Mononuclear cell (primary cell): ENCODE data around the gene IFT80. TPM values are rescaled to one million over a fixed set of nuclear protein-coding genes. Genes with fewer than 3 reads are reported as not detected.
"Not testable (repeated sequence)": the region's sequence is repeated elsewhere in the genome, so short reads cannot be mapped to it uniquely, and the experiment has no call there.

Experiments used
- H3K27me3 ChIP-seq: 2 replicates; pipeline ENCODE4 v1.6.0; 2011; ENCODE audit warnings: low read length, control low read depth; ENCODE audit not compliant: insufficient read depth
- H3K4me1 ChIP-seq: 2 replicates; pipeline ENCODE4 v1.5.1; 2011; ENCODE audit warnings: mild to moderate bottlenecking, low read length, control low read depth; ENCODE audit not compliant: insufficient read depth
- H3K4me3 ChIP-seq: 2 replicates; pipeline ENCODE4 v1.5.1; 2011; ENCODE audit warnings: mild to moderate bottlenecking, low read length, moderate library complexity
- H3K9me3 ChIP-seq: 2 replicates; pipeline ENCODE4 v1.5.1; 2011; ENCODE audit warnings: low read depth, mild to moderate bottlenecking, control low read depth, low read length
- total RNA-seq: library from RNA; depleted of rRNA; stranded (reverse); fragments of >200 nt; gene quantifications from one replicate; pipeline ENCODE4 v1.2.3, GENCODE V29; 2012

Gene IFT80
- total RNA-seq, 1 donor = 17.6 TPM

GRCh38 chr3:160287666-160288065, 111.4 kb downstream of the IFT80 start:
- H3K9me3 ChIP-seq = no peaks in the 10 kb centered on the region

GRCh38 chr3:160286231-160286630, 112.8 kb downstream of the IFT80 start:
- Histone ChIP-seq H3K4me1 (no peaks in the 10 kb centered on the region), H3K9me3 (no peaks in the 10 kb centered on the region), H3K4me3 (no peak overlapping the region), H3K27me3 (no peaks in the 10 kb centered on the region)

More at GRCh38 chr3:160287666-160288065, 111.4 kb downstream of the IFT80 start:
- Histone ChIP-seq H3K4me3 (no peak overlapping the region), H3K27me3 (no peaks in the 10 kb centered on the region), H3K4me1 (no peaks in the 10 kb centered on the region)

- Histone ChIP-seq H3K4me3 (no peak overlapping the region), H3K27me3 (no peaks in the 10 kb centered on the region), H3K4me1 (no peaks in the 10 kb centered on the region), H3K9me3 (no peaks in the 10 kb centered on the region)
Measured at GRCh38 chr3:160280836-160281235, 118.2 kb downstream of the IFT80 start.

DNA sequence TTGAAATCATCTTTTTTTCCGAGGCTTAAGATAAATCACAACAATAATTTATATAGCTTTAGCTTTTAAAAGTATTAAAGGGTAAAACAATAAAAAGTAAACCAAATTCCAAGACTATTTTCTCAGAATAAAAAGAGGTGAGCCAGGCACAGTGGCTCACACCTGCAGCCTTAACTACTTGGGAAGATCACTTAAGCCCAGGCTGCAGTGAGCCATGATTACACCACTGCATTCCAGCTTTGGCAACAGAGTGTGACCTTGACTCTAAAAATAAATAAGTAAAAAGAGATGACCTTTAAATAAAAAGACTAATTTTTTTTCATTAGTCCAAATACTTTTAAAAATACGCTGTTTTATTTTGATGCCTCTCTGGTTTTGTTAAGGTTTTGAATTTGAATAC, 119.4 kb downstream of the IFT80 start:
- no peak overlapping the region for H3K4me3 ChIP-seq
- no peaks in the 10 kb centered on the region for H3K4me1 ChIP-seq
- no peaks in the 10 kb centered on the region for H3K27me3 ChIP-seq
- H3K9me3 ChIP-seq = no peaks in the 10 kb centered on the region

GRCh38 chr3:160278210-160278609, 120.8 kb downstream of the IFT80 start:
- Histone ChIP-seq H3K9me3 (no peaks in the 10 kb centered on the region), H3K4me1 (no peaks in the 10 kb centered on the region), H3K4me3 (no peak overlapping the region), H3K27me3 (no peaks in the 10 kb centered on the region)

DNA sequence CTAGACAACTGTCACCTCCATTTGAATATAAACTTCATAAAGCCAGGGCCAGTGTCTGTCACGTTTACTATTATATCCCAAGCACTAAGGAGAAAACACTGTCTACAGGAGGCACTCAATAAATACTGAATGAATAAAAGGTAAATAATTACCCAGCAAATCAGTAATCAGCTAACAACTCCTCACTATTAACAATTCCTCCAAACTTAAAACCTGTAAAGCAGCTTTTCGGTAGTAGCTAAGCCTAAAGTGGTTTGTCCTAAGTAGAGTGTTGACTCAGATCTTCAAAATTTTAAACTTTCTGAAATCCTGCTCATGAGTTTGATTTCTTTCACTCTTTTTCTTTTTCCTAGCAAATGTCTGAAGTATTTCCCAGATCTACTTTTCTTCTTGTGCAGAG, 133.9 kb downstream of the IFT80 start:
- no peaks in the 10 kb centered on the region for H3K4me1 ChIP-seq
- no peaks in the 10 kb centered on the region for H3K27me3 ChIP-seq
- H3K9me3 ChIP-seq = no peaks in the 10 kb centered on the region

GRCh38 chr3:160260587-160261270, 138.3 kb downstream of the IFT80 start:
- Histone ChIP-seq H3K4me1 (no peaks in the 10 kb centered on the region), H3K27me3 (no peaks in the 10 kb centered on the region), H3K9me3 (no peaks in the 10 kb centered on the region), H3K4me3 (no peak overlapping the region)

More for the DNA sequence above, 133.9 kb downstream of the IFT80 start:
- no peak overlapping the region for H3K4me3 ChIP-seq

GRCh38 chr3:160259589-160259988, 139.4 kb downstream of the IFT80 start:
- no peaks in the 10 kb centered on the region for H3K27me3 ChIP-seq
- H3K9me3 ChIP-seq = no peaks in the 10 kb centered on the region
- H3K4me3 ChIP-seq = no peak overlapping the region
- no peaks in the 10 kb centered on the region for H3K4me1 ChIP-seq

- no peaks in the 10 kb centered on the region for H3K27me3 ChIP-seq
- H3K4me3 ChIP-seq = no peak overlapping the region
- no peaks in the 10 kb centered on the region for H3K4me1 ChIP-seq
- no peaks in the 10 kb centered on the region for H3K9me3 ChIP-seq
Measured at GRCh38 chr3:160257606-160258005, 141.4 kb downstream of the IFT80 start.

GRCh38 chr3:160253298-160253697, 145.7 kb downstream of the IFT80 start:
- Histone ChIP-seq H3K4me1 (no peaks in the 10 kb centered on the region), H3K9me3 (no peaks in the 10 kb centered on the region), H3K27me3 (no peaks in the 10 kb centered on the region), H3K4me3 (no peak overlapping the region)

DNA sequence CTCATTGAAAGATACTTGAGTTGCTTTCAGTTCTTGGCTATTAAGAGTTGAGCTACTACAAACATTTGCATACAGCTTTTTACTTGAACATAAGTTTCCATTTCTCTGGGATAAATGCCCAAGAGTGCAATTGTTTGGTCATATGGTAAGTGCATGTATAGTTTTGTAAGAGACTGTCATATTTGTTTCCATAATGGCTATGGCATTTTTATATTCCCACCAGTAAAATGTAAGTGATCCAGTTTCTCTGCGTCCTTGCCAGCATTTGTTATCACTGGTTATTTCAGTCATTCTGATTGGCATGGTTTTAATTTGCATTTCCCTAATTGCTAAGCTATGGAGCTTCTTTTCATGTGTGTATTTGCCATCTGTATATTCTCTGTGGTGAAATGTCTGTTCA, 151.3 kb downstream of the IFT80 start:
- Histone ChIP-seq H3K4me3 (no peak overlapping the region), H3K4me1 (no peaks in the 10 kb centered on the region), H3K27me3 (no peaks in the 10 kb centered on the region)

GRCh38 chr3:160245261-160245800, 153.7 kb downstream of the IFT80 start:
- H3K4me3 ChIP-seq = no peak overlapping the region
- no peaks in the 10 kb centered on the region for H3K27me3 ChIP-seq
- H3K9me3 ChIP-seq = no peaks in the 10 kb centered on the region
- no peaks in the 10 kb centered on the region for H3K4me1 ChIP-seq

More for the DNA sequence above, 151.3 kb downstream of the IFT80 start:
- no peaks in the 10 kb centered on the region for H3K9me3 ChIP-seq

DNA sequence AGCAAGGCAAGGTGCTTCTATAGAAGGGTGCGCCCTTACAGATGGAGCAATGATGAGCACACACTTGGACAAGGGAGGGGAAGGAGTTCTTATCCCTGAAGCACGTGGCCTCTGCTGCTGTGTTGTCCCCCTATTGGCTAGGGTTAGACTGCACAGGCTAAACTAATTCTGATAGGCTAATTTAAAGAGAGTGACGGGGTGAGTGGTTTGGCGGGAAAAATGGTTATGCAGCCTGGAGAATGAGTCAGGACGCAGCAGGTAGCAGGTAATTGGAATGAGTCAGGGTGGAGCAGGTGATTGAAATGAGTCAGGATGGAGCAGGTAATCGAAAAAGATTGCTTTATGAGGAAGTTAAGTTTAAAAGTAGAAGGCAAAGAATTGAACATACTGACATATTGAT, 158.3 kb downstream of the IFT80 start:
- not testable (repeated sequence) for H3K9me3 ChIP-seq, H3K27me3 ChIP-seq, H3K4me3 ChIP-seq, H3K4me1 ChIP-seq

- Histone ChIP-seq H3K4me3 (no peak overlapping the region), H3K27me3 (peaks cover 31% of the 10 kb centered on the region), H3K9me3 (no peaks in the 10 kb centered on the region), H3K4me1 (no peaks in the 10 kb centered on the region)
Measured at GRCh38 chr3:160232014-160232413, 167.0 kb downstream of the IFT80 start.

GRCh38 chr3:160227419-160227818, 171.6 kb downstream of the IFT80 start:
- H3K4me3 ChIP-seq = no peak overlapping the region
- H3K4me1 ChIP-seq = peaks cover 28% of the 10 kb centered on the region

More at GRCh38 chr3:160227419-160227818, 171.6 kb downstream of the IFT80 start:
- Histone ChIP-seq H3K9me3 (no peaks in the 10 kb centered on the region), H3K27me3 (peaks cover 68% of the 10 kb centered on the region)
